ENCODE measurements around the gene GOLGA7B. TPM values are rescaled to one million over a fixed set of nuclear protein-coding genes. Genes with fewer than 3 reads are reported as not detected.

The GOLGA7B gene
- total RNA-seq, 2 experiments from 2014 or later, result 10.5 to 11.2 TPM

GRCh38 chr10:97894092-97894491 is 44.4 kb downstream of the GOLGA7B start:
- Mint-ChIP-seq H3K4me3 (no peak overlapping the region), H3K4me1 (peaks cover 1% of the 10 kb centered on the region), H3K36me3 (ENCODE audit: low read depth) (no peaks in the 10 kb centered on the region), H3K27me3 (peaks cover 12% of the 10 kb centered on the region), H3K27ac (no peak overlapping the region), H3K9me3 (no peaks in the 10 kb centered on the region)
- ChIA-PET POLR2A (no interaction called here), CTCF (interaction anchor here (0.7 kb wide), 1 partner anchor 151 kb away, joined by 3 read pairs; no protein-coding TSS in a partner anchor)
- no peak for DNase-seq

- CTCF ChIA-PET, result interaction anchor here (1.4 kb wide), 1 partner anchor 103 kb away, joined by 4 read pairs; no protein-coding TSS in a partner anchor
- H3K9me3 Mint-ChIP-seq, result no peaks in the 10 kb centered on the region
- H3K36me3 Mint-ChIP-seq (ENCODE audit: low read depth), result no peaks in the 10 kb centered on the region
- no peak for DNase-seq
- POLR2A ChIA-PET, result no interaction called here
- no peaks in the 10 kb centered on the region for H3K4me1 Mint-ChIP-seq
- no peak overlapping the region for H3K4me3 Mint-ChIP-seq
- H3K27me3 Mint-ChIP-seq, result peaks cover 12% of the 10 kb centered on the region
- no peak overlapping the region for H3K27ac Mint-ChIP-seq
Observed at GRCh38 chr10:97895084-97895483, 45.4 kb downstream of the GOLGA7B start.

- no peaks in the 10 kb centered on the region for H3K4me1 Mint-ChIP-seq
- H3K9me3 Mint-ChIP-seq, result no peaks in the 10 kb centered on the region
- H3K4me3 Mint-ChIP-seq, result no peak overlapping the region
- ChIA-PET CTCF (interaction anchor here (1.4 kb wide), 1 partner anchor 104 kb away, joined by 4 read pairs; no protein-coding TSS in a partner anchor), POLR2A (no interaction called here)
- no peak overlapping the region for H3K27ac Mint-ChIP-seq
- no peak for DNase-seq
- no peaks in the 10 kb centered on the region for H3K36me3 Mint-ChIP-seq (ENCODE audit: low read depth)
- peaks cover 12% of the 10 kb centered on the region for H3K27me3 Mint-ChIP-seq
Observed at GRCh38 chr10:97895915-97896314, 46.3 kb downstream of the GOLGA7B start.

GRCh38 chr10:97896756-97897358 is 47.2 kb downstream of the GOLGA7B start:
- Mint-ChIP-seq H3K27me3 (peaks cover 8% of the 10 kb centered on the region), H3K4me3 (no peak overlapping the region), H3K4me1 (no peaks in the 10 kb centered on the region), H3K27ac (no peak overlapping the region), H3K36me3 (ENCODE audit: low read depth) (no peaks in the 10 kb centered on the region), H3K9me3 (no peaks in the 10 kb centered on the region)
- ChIA-PET POLR2A (no interaction called here), CTCF (no interaction called here)
- no peak for DNase-seq

GRCh38 chr10:97898429-97898828 is 48.8 kb downstream of the GOLGA7B start:
- peaks cover 6% of the 10 kb centered on the region for H3K27me3 Mint-ChIP-seq
- H3K9me3 Mint-ChIP-seq, result no peaks in the 10 kb centered on the region
- POLR2A ChIA-PET, result no interaction called here
- H3K4me3 Mint-ChIP-seq, result no peak overlapping the region
- DNase-seq, result no peak
- no peaks in the 10 kb centered on the region for H3K36me3 Mint-ChIP-seq (ENCODE audit: low read depth)
- CTCF ChIA-PET, result no interaction called here
- H3K4me1 Mint-ChIP-seq, result no peaks in the 10 kb centered on the region
- H3K27ac Mint-ChIP-seq, result no peak overlapping the region

GRCh38 chr10:97901381-97901780 is 51.7 kb downstream of the GOLGA7B start:
- CTCF ChIA-PET, result interaction anchor here (0.6 kb wide), 1 partner anchor 640 kb away, joined by 3 read pairs; no protein-coding TSS in a partner anchor
- no peak overlapping the region for H3K27ac Mint-ChIP-seq
- H3K4me3 Mint-ChIP-seq, result no peak overlapping the region
- DNase-seq, result no peak
- H3K4me1 Mint-ChIP-seq, result no peaks in the 10 kb centered on the region
- H3K9me3 Mint-ChIP-seq, result no peaks in the 10 kb centered on the region
- POLR2A ChIA-PET, result no interaction called here
- H3K36me3 Mint-ChIP-seq (ENCODE audit: low read depth), result no peaks in the 10 kb centered on the region
- peaks cover 11% of the 10 kb centered on the region for H3K27me3 Mint-ChIP-seq

- no peaks in the 10 kb centered on the region for H3K9me3 Mint-ChIP-seq
- peaks cover 13% of the 10 kb centered on the region for H3K27me3 Mint-ChIP-seq
- CTCF ChIA-PET, result interaction anchor here (1.5 to 5.4 kb wide), 2 partner anchors 12 to 111 kb away, joined by 4 to 29 read pairs; no protein-coding TSS in a partner anchor
- no peaks in the 10 kb centered on the region for H3K36me3 Mint-ChIP-seq (ENCODE audit: low read depth)
- H3K4me3 Mint-ChIP-seq, result no peak overlapping the region
- H3K27ac Mint-ChIP-seq, result no peak overlapping the region
- POLR2A ChIA-PET, result no interaction called here
- H3K4me1 Mint-ChIP-seq, result no peaks in the 10 kb centered on the region
- no peak for DNase-seq
Observed at GRCh38 chr10:97903128-97904017, 53.7 kb downstream of the GOLGA7B start.

GRCh38 chr10:97904018-97904381 is 54.4 kb downstream of the GOLGA7B start:
- H3K9me3 Mint-ChIP-seq, result no peaks in the 10 kb centered on the region
- CTCF ChIA-PET, result interaction anchor here (5.4 kb wide), 1 partner anchor 11 kb away, joined by 29 read pairs; no protein-coding TSS in a partner anchor
- H3K4me3 Mint-ChIP-seq, result no peak overlapping the region
- no peak for DNase-seq
- H3K4me1 Mint-ChIP-seq, result no peaks in the 10 kb centered on the region
- H3K27me3 Mint-ChIP-seq, result peaks cover 13% of the 10 kb centered on the region
- H3K27ac Mint-ChIP-seq, result no peak overlapping the region
- POLR2A ChIA-PET, result no interaction called here
- H3K36me3 Mint-ChIP-seq (ENCODE audit: low read depth), result no peaks in the 10 kb centered on the region

GRCh38 chr10:97904576-97904975 is 54.9 kb downstream of the GOLGA7B start:
- Mint-ChIP-seq H3K4me3 (no peak overlapping the region), H3K9me3 (no peaks in the 10 kb centered on the region), H3K4me1 (no peaks in the 10 kb centered on the region), H3K27ac (no peak overlapping the region), H3K36me3 (ENCODE audit: low read depth) (no peaks in the 10 kb centered on the region), H3K27me3 (peaks cover 13% of the 10 kb centered on the region)
- ChIA-PET CTCF (interaction anchor here (5.4 kb wide), 1 partner anchor 10 kb away, joined by 29 read pairs; no protein-coding TSS in a partner anchor), POLR2A (no interaction called here)
- DNase-seq, result no peak

GRCh38 chr10:97905276-97905675 is 55.6 kb downstream of the GOLGA7B start:
- DNase-seq, result no peak
- Mint-ChIP-seq H3K4me3 (no peak overlapping the region), H3K27me3 (peaks cover 16% of the 10 kb centered on the region), H3K4me1 (no peaks in the 10 kb centered on the region), H3K36me3 (ENCODE audit: low read depth) (no peaks in the 10 kb centered on the region), H3K9me3 (no peaks in the 10 kb centered on the region), H3K27ac (no peak overlapping the region)
- POLR2A ChIA-PET, result no interaction called here
- CTCF ChIA-PET, result interaction anchor here (1.4 to 5.4 kb wide), 2 partner anchors 10 to 123 kb away, joined by 3 to 29 read pairs; no protein-coding TSS in a partner anchor

GRCh38 chr10:97907211-97907610 is 57.6 kb downstream of the GOLGA7B start:
- H3K27ac Mint-ChIP-seq, result no peak overlapping the region
- peaks cover 19% of the 10 kb centered on the region for H3K27me3 Mint-ChIP-seq
- ChIA-PET CTCF (interaction anchor here (5.4 kb wide), 1 partner anchor 8 kb away, joined by 29 read pairs; no protein-coding TSS in a partner anchor), POLR2A (no interaction called here)
- no peak for DNase-seq
- no peaks in the 10 kb centered on the region for H3K9me3 Mint-ChIP-seq
- no peaks in the 10 kb centered on the region for H3K36me3 Mint-ChIP-seq (ENCODE audit: low read depth)
- no peak overlapping the region for H3K4me3 Mint-ChIP-seq
- no peaks in the 10 kb centered on the region for H3K4me1 Mint-ChIP-seq

- no peaks in the 10 kb centered on the region for H3K9me3 Mint-ChIP-seq
- CTCF ChIA-PET, result no interaction called here
- no peak overlapping the region for H3K4me3 Mint-ChIP-seq
- no peak for DNase-seq
- no peak overlapping the region for H3K27ac Mint-ChIP-seq
- no peaks in the 10 kb centered on the region for H3K4me1 Mint-ChIP-seq
- no peaks in the 10 kb centered on the region for H3K36me3 Mint-ChIP-seq (ENCODE audit: low read depth)
- peaks cover 19% of the 10 kb centered on the region for H3K27me3 Mint-ChIP-seq
- POLR2A ChIA-PET, result no interaction called here
Observed at GRCh38 chr10:97907830-97908229, 58.2 kb downstream of the GOLGA7B start.

GRCh38 chr10:97910661-97911060 is 61.0 kb downstream of the GOLGA7B start:
- Mint-ChIP-seq H3K9me3 (no peaks in the 10 kb centered on the region), H3K4me1 (peaks cover 2% of the 10 kb centered on the region), H3K27ac (no peak overlapping the region), H3K4me3 (no peak overlapping the region), H3K27me3 (peaks cover 12% of the 10 kb centered on the region), H3K36me3 (ENCODE audit: low read depth) (no peaks in the 10 kb centered on the region)
- DNase-seq, result no peak
- ChIA-PET POLR2A (no interaction called here), CTCF (interaction anchor here (1.9 kb wide), 1 partner anchor 131 kb away, joined by 13 read pairs; no protein-coding TSS in a partner anchor)

Data from activated CD4-positive, alpha-beta memory T cell treated with anti-CD3 and anti-CD28 coated beads, Interleukin-2, amount 10 ng/mL, durations not matched to agents 7 days and 5 days (primary cell).